HG03521 (cell line): ENCODE results near the gene MRPS21.

Experiments
- ATAC-seq: cut with Tn5 transposase; IDR thresholded peaks from one replicate; pipeline ENCODE4 v1.9.1; 2021; ENCODE audit warnings: mild to moderate bottlenecking, moderate library complexity; ENCODE audit not compliant: unreplicated experiment

Gene MRPS21

DNA sequence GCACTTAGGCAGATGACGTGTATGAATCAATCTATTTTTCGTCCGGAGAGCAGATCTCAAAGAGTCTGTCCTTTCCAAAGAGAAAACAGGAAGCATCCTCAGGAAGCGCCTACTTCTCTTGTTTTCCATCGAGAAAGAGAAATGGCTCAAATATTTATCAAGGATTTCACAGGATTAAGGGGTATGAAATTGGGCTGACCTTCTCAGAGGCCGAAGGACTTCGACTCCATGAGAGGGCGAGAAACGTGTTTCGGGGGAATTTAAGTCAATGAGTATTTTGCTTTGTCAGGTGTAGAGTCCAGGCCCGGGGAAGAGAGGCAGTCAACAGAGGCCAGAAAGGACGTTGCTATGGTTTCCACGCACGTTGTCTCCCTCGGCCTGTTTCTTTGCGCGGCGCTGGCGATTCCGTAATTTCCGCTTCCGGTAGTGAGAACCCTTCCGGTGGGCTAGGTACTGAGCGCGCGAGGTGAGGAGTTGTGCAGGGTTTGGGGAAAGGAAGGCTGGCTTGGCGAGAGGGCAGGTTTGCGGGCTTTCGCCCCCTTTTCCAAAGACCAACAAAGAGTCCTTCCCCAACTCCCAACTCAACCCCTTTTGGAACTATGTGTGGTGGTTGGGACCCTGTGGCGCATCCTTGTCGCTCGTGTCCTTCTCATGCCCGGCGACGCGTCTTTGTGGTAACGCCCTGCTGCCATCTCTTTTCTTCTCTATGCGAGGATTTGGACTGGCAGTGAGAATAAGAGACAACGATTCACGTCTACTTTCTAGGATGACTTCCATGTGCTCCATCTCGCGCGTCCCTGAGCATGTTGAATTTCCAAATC is at the start of gene MRPS21:
TSS of gene MRPS21 (plus strand) at position 429 of the 821 bp plus-strand sequence. CDS start 506 bp downstream, outside the sequence.
- peak; percentile 95 for ATAC-seq

DNA sequence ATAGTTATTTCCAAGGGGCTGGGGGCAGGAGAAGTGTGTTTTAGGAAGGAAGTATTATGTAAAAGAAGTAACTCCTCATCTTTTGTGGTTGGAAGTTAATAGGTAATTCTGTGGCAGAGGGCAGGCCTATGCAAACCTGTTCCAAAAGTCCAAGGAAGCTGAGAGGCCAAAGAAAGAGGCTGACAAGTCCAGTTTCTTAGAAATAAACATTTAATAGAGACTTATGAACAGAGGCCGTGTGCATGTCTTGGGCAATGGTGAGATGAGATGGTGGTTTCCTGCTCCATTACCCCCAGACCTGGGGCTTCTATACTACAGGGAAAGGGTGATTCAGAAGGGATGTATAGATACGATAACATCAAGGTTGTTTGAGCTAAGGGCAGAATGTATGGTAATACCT is 43.7 kb upstream of the MRPS21 start:
- ATAC-seq: no peak

DNA sequence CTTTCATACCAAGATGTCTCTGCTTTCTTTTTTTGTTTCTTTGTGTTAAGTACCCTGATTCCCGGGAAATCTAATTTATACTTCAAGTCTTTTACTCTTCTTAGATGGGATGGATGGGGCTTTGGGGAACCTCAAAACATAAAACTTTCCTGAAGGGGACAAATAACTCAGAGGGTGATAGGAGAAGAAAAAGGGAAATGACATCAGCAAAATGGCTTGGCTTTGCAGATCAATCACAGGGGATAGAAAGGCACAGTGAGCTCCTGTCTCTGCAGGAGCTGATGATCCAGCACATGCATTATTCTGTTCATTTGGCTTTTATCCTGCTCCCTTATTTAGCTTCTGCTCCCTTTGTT is 37.5 kb upstream of the MRPS21 start:
- ATAC-seq: no peak

DNA sequence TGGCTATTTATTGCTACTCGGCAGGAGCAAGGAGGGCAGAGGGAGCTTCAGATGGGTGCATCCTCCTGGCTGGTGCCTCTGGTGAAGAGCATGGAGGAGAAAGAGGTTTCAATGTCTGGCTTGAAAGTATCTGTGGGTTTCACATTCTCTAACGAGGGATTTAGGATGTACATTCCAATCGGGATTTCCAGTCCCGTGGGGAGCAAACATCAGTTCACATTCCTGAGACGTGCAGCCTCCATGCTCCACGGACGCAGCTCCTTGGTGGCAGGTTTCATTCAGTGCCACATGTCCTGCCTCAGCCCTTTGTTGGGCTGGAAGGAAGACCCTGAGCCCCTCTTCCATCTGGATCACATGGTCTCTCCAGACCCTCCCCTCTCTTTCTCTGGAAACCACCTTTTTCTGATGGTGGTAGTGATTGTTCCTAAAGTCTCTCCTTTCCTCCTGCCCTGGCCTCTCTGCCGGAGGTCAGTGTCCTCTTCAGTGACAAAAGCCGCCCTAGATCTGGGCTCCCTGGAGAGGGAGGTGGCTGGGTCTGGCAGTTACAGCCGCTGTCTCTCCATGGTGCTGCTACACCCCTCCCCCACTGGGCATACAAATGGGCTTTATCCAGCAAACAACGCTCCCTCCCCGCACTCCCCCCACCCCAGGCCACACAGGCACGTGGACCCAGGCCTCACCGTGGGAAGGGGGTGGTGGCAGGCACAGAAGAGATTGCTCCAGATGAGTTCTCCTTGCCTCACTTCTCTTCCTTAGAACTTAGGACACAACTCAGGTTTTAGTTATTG is 36.9 kb upstream of the MRPS21 start:
- ATAC-seq: no peak

DNA sequence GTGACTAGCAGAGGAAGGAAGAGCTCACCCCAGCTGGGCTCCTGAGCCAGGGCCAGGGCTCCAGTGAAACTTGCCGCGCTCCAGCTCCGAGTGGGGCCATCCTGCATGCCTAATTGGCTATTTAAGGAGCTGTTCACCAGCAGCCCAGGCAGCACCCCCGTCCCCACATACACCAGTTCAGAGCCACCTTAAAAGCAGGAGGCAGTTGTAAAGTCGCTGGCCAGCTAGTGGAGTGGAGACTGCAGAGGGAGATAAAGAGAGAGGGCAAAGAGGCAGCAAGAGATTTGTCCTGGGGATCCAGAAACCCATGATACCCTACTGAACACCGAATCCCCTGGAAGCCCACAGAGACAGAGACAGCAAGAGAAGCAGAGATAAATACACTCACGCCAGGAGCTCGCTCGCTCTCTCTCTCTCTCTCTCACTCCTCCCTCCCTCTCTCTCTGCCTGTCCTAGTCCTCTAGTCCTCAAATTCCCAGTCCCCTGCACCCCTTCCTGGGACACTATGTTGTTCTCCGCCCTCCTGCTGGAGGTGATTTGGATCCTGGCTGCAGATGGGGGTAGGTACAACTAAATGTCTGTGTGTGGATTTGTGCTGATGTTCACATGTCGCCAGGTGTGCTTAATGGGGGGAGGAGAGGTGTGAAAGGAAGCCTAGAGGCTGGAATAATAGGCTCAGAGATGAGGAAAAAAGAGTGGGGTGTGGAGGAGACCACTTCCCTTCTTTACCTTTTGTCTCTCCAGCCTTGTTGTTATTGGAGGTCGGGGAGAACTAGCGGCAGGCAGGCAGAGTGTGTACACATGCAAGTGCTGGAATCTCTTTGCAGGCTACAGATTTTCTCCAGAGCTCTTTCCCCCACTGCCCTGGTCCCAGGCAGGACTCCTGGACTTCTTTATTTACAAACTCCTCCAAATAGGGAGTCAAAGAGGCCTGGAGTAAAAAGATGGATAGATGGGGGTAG is 35.8 kb upstream of the MRPS21 start, which contains the start of gene CA14:
TSS of gene CA14 (plus strand) at position 151 of the 962 bp plus-strand sequence. CDS start at position 506, 355 bp downstream.
- no peak for ATAC-seq

DNA sequence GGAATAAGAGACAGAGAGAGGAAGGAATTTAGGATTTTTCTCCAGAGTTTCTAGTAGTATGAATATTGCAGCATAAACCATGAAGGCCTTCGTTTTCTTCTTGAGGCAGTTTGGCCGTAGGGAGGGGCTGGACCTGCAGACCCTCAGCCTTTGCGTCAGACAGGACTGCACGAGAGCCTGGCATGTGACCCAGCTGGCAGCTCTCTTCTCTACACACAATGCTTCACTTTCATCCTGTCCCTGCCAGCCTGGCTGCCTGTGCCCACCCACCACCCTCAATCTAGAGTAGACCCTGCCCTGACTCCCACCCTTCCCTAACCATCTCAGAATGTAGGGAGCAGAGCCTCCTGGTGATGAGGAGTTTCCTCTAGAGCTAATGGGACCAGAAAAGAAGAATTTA is 34.4 kb upstream of the MRPS21 start:
- ATAC-seq: no peak

DNA sequence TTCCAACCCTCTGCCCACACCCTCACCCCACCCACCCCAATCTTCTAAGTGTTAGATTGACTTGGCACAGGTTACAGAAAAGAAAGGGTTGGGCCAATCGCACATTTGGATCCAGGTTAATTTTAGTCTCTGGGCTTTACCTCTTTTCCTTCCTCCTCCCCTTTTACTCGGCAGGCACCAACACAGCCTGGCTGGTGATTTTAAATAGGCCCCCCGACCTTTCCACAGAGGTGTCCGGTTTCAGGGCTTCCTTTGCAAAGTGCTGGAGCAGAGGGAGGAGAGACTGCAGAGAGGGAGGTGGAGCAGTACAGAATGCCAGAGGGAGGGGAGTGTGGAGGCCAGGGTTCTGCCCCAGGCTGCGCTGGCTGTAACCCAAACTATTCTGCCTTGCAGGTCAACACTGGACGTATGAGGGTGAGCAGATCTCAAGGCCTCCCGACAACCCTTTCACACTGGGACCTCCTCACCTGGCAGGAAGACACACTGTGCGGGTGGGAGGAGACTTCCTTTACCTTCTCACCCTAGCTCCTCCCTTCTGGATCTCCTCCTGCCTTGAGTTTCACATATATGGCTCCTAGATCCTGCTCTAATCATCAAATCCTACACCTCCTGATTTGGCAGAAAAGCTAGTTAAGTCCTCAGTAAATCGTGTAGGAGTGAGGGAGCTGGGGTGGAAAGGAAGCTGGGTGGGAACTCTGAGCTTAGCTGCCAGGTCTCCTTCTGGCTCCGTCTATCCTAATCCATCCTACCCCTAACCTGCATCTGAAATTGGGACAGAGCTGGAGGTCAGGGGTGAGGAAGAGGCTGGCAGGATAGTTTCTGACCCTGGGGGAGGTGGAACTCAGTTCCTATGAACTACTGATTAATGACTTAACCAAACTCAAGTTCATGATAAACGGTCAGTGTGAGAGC is 33.6 kb upstream of the MRPS21 start:
- ATAC-seq: no peak

DNA sequence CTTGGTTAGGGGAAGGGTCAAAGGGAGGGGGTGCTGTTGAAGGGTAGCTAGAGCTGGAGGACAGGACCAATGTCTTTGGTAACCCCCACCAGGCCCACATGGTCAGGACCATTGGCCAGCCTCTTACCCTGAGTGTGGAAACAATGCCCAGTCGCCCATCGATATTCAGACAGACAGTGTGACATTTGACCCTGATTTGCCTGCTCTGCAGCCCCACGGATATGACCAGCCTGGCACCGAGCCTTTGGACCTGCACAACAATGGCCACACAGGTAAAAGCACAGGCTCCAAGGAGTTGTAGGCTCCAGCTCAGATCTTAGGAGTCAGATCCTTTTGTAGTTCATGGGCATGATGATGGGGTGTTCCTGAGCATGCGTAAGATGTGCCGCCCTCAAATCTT is 32.3 kb upstream of the MRPS21 start:
- no peak for ATAC-seq

DNA sequence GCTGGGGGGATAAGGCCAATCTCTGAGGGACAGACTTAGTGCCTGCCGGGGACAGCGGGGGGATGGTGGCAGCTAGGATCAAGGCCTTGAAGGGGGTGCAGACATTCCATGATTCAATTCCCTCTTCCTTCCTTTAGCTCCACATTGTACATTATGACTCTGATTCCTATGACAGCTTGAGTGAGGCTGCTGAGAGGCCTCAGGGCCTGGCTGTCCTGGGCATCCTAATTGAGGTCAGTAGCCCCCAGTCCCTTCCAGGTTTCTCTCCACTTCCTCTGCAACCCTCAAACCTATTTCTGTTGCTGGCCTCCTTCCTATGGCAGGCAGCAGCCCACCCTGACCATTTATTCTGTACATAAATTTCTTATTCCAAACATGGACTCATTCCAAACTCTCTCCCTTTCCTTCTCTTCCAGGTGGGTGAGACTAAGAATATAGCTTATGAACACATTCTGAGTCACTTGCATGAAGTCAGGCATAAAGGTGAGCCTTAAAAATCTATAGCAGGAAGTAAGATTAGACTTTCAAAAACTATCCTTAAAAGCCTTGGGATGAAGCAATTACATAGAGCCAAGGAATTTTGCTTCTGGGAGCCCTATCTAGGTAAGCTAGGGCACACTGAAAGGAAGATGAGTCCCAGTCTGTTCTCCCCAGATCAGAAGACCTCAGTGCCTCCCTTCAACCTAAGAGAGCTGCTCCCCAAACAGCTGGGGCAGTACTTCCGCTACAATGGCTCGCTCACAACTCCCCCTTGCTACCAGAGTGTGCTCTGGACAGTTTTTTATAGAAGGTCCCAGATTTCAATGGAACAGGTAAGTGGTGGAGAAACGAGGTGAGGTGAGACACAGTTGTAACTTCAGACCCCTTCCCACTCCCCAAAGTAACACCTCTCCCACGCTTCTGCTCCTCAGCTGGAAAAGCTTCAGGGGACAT is 31.0 kb upstream of the MRPS21 start:
- ATAC-seq: no peak

DNA sequence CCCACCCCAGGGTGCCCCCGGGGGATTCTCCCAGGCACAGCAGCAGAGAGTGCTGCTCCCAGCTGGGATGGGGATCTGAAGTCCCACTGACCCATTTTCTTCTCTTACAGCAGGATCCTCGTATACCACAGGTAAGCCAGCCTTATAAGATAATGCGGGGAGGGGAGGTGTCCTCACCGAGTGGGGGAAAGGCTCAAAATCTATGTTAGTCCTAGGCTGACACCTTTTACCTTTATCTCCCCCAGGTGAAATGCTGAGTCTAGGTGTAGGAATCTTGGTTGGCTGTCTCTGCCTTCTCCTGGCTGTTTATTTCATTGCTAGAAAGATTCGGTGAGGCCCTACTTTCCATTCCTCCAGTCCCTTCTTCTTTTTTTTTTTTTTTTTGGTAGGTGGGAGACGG is 30.1 kb upstream of the MRPS21 start:
- ATAC-seq: no peak

DNA sequence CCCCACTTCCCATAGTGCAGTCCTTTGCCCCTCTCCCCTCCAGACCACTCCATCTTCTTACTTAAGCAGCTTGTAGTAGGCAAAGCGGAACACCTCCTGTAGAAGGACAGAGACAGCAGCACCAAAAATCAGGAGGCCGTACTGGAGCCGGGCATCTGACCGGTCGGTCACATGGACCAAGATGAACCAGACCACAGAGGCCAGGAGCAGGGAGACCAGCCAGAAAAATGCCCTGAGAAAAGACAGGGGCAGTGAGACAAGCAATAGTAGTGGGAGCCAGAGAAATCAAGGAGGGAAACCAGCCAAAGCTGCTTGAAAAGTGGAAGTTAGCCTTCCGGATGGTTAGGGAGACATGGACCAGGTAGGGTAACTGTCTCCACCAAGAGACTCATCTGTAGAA is 25.8 kb upstream of the MRPS21 start:
- no peak for ATAC-seq

DNA sequence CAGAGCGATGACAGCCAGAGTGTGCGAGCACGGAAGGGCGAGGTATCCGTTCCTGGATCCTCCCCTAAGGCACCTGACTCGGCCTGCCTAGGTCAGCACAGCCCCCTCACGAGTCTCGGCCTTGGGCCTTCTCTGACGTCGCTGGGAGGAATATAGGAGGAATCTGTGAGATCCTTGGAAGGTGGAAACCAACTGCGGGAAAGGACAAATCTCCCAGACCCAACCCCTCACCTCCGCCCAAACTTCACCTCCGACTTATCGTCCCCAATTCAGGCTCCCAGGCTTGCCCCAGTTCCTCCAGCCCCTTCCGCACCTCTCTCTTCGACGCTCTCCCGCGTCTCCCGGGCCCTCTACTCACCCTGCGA is 25.3 kb upstream of the MRPS21 start:
- no peak for ATAC-seq

DNA sequence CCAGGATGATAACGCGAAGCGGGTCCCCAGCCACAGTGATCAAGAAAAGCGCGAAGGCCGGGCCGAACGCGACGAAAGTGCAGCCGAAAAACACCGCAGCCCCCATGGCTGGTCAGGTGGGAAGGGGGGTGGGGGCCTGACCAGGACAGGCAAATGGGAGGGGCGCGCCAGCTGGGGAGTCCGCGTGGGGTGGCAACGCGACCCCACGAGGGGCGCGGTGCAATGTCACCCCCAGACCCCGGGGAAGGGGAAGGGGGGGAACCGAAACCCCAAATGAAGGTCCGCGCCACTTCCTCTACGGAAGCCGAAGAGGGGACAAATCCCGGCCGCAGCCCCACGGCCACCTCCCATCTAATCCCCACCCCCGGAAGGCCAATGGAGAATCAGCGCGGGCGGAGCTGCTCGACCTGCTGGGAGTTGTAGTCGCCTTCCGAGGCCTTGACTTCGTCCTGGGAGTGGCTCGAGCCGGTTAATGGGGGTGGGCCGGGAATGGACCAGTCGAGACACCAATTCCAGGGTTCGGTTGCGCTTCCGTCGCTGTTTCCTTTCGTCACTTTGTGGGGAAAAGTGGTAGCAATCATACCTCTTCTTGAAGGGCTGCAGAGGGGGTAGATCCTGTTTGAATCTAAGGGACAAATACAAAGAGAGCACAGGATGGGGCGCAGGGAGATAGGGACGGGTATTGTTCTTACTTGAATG is 24.8 kb upstream of the MRPS21 start, which contains the start of gene APH1A:
TSS of gene APH1A (minus strand) at position 312 of the 699 bp plus-strand sequence. CDS start at position 106, 206 bp downstream.
- peak; percentile 93 for ATAC-seq

DNA sequence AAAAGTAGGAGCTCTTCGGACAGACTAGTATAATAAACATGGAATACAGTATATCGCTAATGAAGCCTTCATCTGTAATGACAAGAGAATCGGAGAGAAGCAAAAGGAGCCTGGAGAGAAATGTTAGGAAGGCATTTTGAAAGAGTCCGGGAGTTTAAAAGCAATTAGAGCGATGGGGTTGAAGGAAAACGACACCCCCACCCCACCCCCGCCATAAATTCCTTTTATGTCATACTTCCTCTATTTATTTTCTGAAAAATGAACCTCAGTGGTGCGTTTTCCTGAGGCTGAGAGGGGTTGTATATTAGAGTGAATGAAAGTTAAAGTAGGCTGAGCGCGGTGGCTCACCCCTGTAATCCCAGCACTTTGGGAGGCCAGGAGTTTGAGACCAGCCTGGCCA is 24.2 kb upstream of the MRPS21 start:
- no peak for ATAC-seq

DNA sequence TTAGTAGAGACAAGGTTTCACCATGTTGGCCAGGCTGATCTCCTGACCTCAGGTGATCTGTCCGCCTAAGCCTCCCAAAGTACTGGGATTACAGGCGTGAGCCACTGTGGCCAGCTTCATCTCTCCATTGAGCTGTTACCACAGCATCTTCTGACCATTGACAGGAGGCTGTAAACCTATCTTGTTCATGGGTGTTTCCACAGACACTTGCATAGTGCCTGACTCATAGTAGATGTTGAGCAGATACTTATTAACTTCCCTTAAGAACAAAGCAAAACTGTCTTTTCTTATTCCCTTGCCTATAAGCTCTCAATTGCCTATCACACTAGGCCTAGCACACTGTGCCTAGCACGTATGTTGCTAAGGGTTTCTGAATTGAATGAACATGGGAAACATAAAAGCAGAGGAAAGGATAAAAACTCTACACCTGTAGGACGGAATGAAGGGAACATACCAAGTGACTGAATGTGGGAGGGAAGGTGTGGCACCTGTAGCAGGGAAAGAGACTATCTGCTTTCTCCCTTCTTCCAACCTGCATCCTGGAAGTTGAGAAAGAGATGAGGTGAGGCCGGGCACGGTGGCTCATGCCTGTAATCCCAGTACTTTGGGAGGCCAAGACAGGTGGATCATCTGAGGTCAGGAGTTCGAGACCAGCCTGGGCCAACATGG is 22.2 kb upstream of the MRPS21 start:
- ATAC-seq: no peak

DNA sequence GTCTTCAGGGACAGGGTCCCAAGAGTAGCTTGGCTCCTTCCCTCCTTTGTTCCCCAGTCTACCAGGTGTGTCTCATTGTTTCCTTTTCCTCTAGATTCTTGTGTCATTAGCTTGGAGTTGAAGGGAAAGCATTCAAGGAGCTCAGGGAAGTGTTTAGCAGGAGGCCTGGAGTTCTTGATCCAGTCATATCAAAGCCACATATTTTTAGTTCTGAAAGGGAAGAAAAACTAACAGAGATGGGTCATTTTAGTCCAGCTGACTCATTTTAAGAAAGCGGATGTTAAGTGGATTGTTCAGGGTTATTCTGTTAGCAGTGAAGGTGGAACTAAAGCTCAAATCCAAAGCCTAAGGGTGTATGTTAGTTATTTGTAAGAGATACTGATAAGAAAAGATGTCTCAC is 20.4 kb upstream of the MRPS21 start:
- no peak for ATAC-seq

DNA sequence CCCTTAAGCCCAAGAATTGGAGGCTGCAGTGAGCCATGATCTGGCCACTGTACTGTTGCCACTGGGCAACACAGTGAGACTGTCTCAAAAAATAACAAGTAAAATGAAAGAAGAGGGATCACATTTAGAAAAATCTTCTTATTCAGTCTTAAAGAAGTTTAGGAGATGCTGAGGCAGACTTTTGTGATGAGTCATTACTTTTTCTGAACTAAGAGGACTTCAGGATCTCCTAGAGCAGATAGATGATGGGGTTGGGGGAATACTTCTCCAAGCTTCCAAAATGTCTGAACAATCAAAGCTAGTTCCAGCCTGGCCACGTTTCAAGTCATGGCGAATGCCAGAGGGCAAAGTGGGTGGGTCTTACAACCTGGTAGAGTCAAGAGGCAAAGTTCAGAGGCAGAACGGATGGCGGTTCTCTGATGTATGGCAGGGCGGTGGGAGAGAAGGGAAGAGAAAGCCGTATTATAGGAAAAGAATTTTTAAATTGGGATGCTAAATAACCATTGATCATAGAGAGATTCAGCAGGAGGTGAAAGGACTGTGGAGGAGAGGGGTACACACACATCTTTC is 13.4 kb upstream of the MRPS21 start:
- ATAC-seq: no peak
